Endothelial cell (in vitro differentiated cells): ENCODE results near the gene PNPLA5. TPM values are rescaled to one million over a fixed set of nuclear protein-coding genes. Genes with fewer than 3 reads are reported as not detected.

Experiments
- DNase-seq: peaks from one replicate; pipeline ENCODE4 v3.0.0; 2021; ENCODE audit warnings: low spot score
- H3K27ac Mint-ChIP-seq: one replicate; pipeline ENCODE4 v1.8.0; 2021; ENCODE audit warnings: mixed read lengths, inconsistent platforms; ENCODE audit not compliant: unreplicated experiment
- H3K27me3 Mint-ChIP-seq: one replicate; pipeline ENCODE4 v1.8.0; 2021; ENCODE audit warnings: mild to moderate bottlenecking, moderate library complexity, mixed read lengths, inconsistent platforms; ENCODE audit not compliant: unreplicated experiment
- H3K36me3 Mint-ChIP-seq: one replicate; pipeline ENCODE4 v1.8.0; 2021; ENCODE audit warnings: mild to moderate bottlenecking, low read depth, mixed read lengths, inconsistent platforms; ENCODE audit not compliant: unreplicated experiment
- H3K4me1 Mint-ChIP-seq: one replicate; pipeline ENCODE4 v1.8.0; 2021; ENCODE audit warnings: mild to moderate bottlenecking, mixed read lengths, inconsistent platforms; ENCODE audit not compliant: unreplicated experiment
- H3K4me3 Mint-ChIP-seq: one replicate; pipeline ENCODE4 v1.8.0; 2021; ENCODE audit warnings: mild to moderate bottlenecking, mixed read lengths, inconsistent platforms; ENCODE audit not compliant: unreplicated experiment
- H3K9me3 Mint-ChIP-seq: one replicate; pipeline ENCODE4 v1.8.0; 2021; ENCODE audit warnings: mixed read lengths, inconsistent platforms; ENCODE audit not compliant: unreplicated experiment
- total RNA-seq: library from RNA; stranded (reverse); fragmentation: NEBNext Ultra II Directional; extraction: Animal tissue kit (Norgen Biotek cat#: 25700); gene quantifications from one replicate; pipeline ENCODE4 v1.2.1, GENCODE V29; 2021; ENCODE audit not compliant: unreplicated experiment
- TF ChIP-seq, protein P1 (sequence below): fragments of 200-600 bp; sonication (generic); IDR thresholded peaks from one replicate; pipeline ENCODE4 v1.5.0; 2021; ENCODE audit warnings: antibody characterized with exemption; ENCODE audit not compliant: unreplicated experiment

The PNPLA5 gene
- total RNA-seq, 1 donor from 2014 or later = not detected

DNA sequence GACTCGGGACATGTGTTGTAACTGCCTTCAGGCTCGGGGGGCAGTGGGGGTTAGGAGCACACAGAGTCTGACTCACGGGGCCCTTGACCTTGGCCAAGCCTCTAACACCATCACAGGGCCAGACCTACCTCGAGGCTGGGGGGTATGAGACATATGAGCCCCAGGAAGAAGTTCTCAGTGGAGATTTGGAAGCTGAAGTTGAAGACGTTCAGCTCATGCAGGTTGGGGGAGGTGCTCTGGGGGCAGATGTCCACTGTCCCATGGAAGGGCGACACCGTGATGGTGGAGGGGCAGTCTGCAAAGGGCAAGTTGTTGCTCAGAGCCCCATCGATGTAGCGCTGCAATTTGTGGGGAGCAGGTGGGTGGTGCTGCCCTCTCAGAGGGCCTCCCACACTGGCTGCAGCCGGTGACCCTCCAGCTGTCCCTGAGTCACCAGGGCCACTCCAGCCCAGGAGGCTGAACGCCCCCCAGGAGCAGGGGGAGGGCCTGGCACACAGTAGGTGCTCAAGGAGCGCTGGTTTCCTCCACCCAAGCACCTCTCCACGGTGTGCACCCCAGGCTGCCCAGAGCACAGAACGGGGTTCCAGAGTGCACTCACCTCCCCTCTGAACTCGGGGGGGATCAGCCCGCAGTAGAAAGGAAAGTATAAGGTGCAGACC, 2.5 kb downstream of the PNPLA5 start:
- Mint-ChIP-seq H3K4me1 (peaks cover 3% of the 10 kb centered on the region), H3K9me3 (no peaks in the 10 kb centered on the region), H3K4me3 (no peak overlapping the region), H3K27ac (no peak overlapping the region), H3K27me3 (peaks cover 7% of the 10 kb centered on the region), H3K36me3 (no peaks in the 10 kb centered on the region)
- no peak for DNase-seq
- TF ChIP-seq, protein P1, sequence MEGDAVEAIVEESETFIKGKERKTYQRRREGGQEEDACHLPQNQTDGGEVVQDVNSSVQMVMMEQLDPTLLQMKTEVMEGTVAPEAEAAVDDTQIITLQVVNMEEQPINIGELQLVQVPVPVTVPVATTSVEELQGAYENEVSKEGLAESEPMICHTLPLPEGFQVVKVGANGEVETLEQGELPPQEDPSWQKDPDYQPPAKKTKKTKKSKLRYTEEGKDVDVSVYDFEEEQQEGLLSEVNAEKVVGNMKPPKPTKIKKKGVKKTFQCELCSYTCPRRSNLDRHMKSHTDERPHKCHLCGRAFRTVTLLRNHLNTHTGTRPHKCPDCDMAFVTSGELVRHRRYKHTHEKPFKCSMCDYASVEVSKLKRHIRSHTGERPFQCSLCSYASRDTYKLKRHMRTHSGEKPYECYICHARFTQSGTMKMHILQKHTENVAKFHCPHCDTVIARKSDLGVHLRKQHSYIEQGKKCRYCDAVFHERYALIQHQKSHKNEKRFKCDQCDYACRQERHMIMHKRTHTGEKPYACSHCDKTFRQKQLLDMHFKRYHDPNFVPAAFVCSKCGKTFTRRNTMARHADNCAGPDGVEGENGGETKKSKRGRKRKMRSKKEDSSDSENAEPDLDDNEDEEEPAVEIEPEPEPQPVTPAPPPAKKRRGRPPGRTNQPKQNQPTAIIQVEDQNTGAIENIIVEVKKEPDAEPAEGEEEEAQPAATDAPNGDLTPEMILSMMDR = no peak

DNA sequence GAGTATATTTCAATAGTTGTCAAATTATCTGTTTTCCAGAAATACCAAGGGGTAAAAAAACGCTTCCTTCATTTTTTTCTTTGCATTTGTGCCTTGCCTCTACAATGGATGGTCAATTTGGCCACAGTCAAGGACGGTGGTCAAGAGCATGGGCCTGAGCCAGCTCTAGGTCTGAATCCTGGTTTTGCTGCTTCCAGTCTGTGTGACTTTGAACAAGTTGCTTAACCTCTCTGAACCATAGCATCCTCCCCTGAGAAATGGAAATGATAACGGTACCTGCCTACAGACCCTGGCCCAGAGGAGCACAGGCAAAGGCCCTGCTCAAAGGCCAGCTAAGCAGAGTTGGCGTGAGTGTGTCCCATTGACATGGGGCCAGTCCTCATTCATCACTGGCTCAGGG, 3.1 kb downstream of the PNPLA5 start:
- H3K27me3 Mint-ChIP-seq = peaks cover 7% of the 10 kb centered on the region
- H3K4me1 Mint-ChIP-seq = peaks cover 3% of the 10 kb centered on the region
- H3K36me3 Mint-ChIP-seq = no peaks in the 10 kb centered on the region
- no peak overlapping the region for H3K4me3 Mint-ChIP-seq
- H3K27ac Mint-ChIP-seq = no peak overlapping the region
- DNase-seq = no peak
- H3K9me3 Mint-ChIP-seq = no peaks in the 10 kb centered on the region
- TF ChIP-seq, protein P1 = no peak

DNA sequence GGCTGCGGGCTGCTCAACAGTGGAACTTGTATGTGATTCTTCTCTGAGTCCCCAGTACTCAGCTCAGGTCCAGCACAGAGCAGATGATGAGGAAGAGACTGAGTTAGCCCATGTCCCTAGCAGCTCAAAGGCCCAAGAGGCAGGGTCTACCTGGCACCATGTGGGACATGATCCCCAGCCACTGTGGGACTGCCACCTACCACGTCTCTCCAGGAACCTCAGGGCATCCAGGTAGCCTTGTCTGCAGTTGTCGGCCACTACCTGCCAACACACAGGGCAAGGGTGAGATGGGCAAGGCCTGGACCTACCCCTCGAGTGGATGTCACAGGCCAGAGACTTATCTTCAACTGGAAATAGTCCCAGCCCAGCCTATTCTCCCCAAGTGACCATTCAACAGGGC, 4.4 kb downstream of the PNPLA5 start:
- peaks cover 3% of the 10 kb centered on the region for H3K4me1 Mint-ChIP-seq
- no peaks in the 10 kb centered on the region for H3K9me3 Mint-ChIP-seq
- peaks cover 3% of the 10 kb centered on the region for H3K36me3 Mint-ChIP-seq
- TF ChIP-seq, protein P1 = no peak
- no peak overlapping the region for H3K27ac Mint-ChIP-seq
- no peak overlapping the region for H3K4me3 Mint-ChIP-seq
- DNase-seq = no peak
- peaks cover 12% of the 10 kb centered on the region for H3K27me3 Mint-ChIP-seq

DNA sequence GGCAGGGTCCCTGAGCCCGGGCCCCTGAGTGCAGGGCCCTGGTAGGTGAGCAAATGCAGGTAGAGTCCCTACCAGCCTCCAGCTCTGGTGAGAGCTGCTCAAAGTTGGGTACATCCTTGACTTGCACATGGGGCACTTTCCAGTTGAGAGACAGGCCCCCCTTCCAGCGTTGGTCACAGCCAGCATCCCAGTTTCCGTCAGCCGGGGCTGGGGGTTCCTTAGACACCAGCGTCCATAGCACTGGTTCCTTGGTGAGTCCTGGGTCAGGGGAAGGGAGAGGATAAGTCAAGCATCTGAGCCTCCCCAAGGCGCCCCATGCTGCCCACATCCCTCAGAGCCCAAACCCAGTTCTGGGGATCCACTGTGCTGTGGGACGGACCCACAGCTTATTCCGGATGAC, 5.6 kb downstream of the PNPLA5 start:
- TF ChIP-seq, protein P1 = no peak
- no peak for DNase-seq
- Mint-ChIP-seq H3K27ac (no peak overlapping the region), H3K4me1 (peaks cover 3% of the 10 kb centered on the region), H3K4me3 (no peak overlapping the region), H3K9me3 (no peaks in the 10 kb centered on the region), H3K36me3 (peaks cover 4% of the 10 kb centered on the region), H3K27me3 (peaks cover 11% of the 10 kb centered on the region)

DNA sequence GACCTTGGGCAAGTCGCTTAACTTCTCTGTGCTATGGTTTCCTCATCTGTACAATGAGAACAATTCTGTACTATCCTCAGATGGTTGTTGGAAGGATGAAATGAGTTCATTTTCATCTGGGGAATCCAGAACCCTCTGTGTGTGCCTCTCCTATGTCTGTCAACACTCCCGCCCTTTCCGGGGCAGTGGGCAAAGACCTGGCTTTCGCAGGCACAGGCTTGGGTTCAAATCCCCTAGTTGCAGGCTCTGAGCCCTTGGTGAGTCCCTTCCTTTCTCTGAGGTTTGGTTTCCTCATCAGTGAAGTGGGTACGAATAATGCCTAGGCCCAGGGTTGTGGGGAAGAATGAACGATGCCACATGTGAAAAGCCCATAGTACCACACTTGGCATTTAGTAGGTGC, 6.0 kb downstream of the PNPLA5 start:
- Mint-ChIP-seq H3K4me3 (no peak overlapping the region), H3K27me3 (peaks cover 11% of the 10 kb centered on the region), H3K9me3 (no peaks in the 10 kb centered on the region), H3K27ac (no peak overlapping the region), H3K4me1 (peaks cover 3% of the 10 kb centered on the region), H3K36me3 (peaks cover 4% of the 10 kb centered on the region)
- DNase-seq = no peak
- TF ChIP-seq, protein P1 = no peak
